ENCODE results near the gene MED12L. TPM values are rescaled to one million over a fixed set of nuclear protein-coding genes. Genes with fewer than 3 reads are reported as not detected.
"Not testable (repeated sequence)": the region's sequence is repeated elsewhere in the genome, so short reads cannot be mapped to it uniquely, and the experiment has no call there.

MED12L gene
- polyA plus RNA-seq, 1 of the 3 experiments (the other 2 are of a cell fraction), result 0.03 TPM

GRCh38 chr3:151230646-151231045, 145.2 kb downstream of the MED12L start:
- Histone ChIP-seq H3K4me3 (ENCODE audit: low read depth in 2 of 2, low read length in 1 of 2) (no peak overlapping the region), H3K9ac (no peak overlapping the region), H3K27me3 (ENCODE audit: insufficient read depth) (no peaks in the 10 kb centered on the region), H3K9me2 (no peaks in the 10 kb centered on the region), H3K9me3 (no peaks in the 10 kb centered on the region), H3K4me2 (no peak overlapping the region), H3F3A (replicated peaks; ENCODE audit: insufficient read depth) (no peaks in the 10 kb centered on the region), H2AFZ (ENCODE audit: low read depth) (no peak overlapping the region), H3K79me2 (ENCODE audit: insufficient read depth) (no peaks in the 10 kb centered on the region), H3K4me1 (ENCODE audit: control insufficient read depth in 1 of 2, insufficient read depth in 2 of 2, low read depth in 1 of 2, low read length in 1 of 2) (peaks cover 0 to 3% of the 10 kb centered on the region in 2 experiments; a peak in 1 of 4 replicates), H3K27ac (ENCODE audit: low read depth in 2 of 2, low read length in 1 of 2) (no peak overlapping the region), H4K20me1 (ENCODE audit: insufficient read depth) (no peaks in the 10 kb centered on the region), H3K36me3 (replicated peaks in 1 of 2; ENCODE audit: control insufficient read depth in 1 of 2, insufficient read depth in 2 of 2, low read length in 1 of 2) (no peaks in the 10 kb centered on the region)
- ChIA-PET POLR2A (no interaction called here), CTCF (interaction anchor here (1.1 to 7.4 kb wide), 2 partner anchors 48 to 52 kb away, joined by 3 to 63 read pairs; partner anchors contain the start of gene P2RY14)
- TF ChIP-seq EP300 (IDR thresholded peaks at IDR 0.05; ENCODE audit: borderline replicate concordance in 1 of 2, low read depth in 1 of 2, low read length in 1 of 2) (no peak), TAF1 (IDR thresholded peaks at IDR 0.05; ENCODE audit: borderline replicate concordance, low read depth, low read length) (no peak), YY1 (IDR thresholded peaks at IDR 0.05; ENCODE audit: low read depth) (no peak), TEAD4 (IDR thresholded peaks at IDR 0.05; ENCODE audit: borderline replicate concordance, insufficient read depth) (no peak), FOSL2 (IDR thresholded peaks at IDR 0.05; ENCODE audit: borderline replicate concordance, low read depth) (no peak), SMC3 (IDR thresholded peaks at IDR 0.05; ENCODE audit: low read depth, low read length) (no peak), PBX3 (IDR thresholded peaks at IDR 0.05) (no peak), RAD21 (IDR thresholded peaks at IDR 0.05; ENCODE audit: low read length) (no peak), GATA2 (CRISPR knock-in tag; IDR thresholded peaks at IDR 0.05) (no peak), RXRA (IDR thresholded peaks at IDR 0.05; ENCODE audit: borderline replicate concordance, low read depth) (no peak), IRF3 (IDR thresholded peaks at IDR 0.05; ENCODE audit: low read depth, low read length) (no peak), CHD2 (IDR thresholded peaks at IDR 0.05; ENCODE audit: low read length, partially characterized antibody) (no peak)
- TF ChIP-seq, protein P1, sequence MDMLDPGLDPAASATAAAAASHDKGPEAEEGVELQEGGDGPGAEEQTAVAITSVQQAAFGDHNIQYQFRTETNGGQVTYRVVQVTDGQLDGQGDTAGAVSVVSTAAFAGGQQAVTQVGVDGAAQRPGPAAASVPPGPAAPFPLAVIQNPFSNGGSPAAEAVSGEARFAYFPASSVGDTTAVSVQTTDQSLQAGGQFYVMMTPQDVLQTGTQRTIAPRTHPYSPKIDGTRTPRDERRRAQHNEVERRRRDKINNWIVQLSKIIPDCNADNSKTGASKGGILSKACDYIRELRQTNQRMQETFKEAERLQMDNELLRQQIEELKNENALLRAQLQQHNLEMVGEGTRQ (IDR thresholded peaks at IDR 0.05; ENCODE audit: borderline replicate concordance, low read depth, low read length), result no peak
- TF ChIP-seq, protein P2, sequence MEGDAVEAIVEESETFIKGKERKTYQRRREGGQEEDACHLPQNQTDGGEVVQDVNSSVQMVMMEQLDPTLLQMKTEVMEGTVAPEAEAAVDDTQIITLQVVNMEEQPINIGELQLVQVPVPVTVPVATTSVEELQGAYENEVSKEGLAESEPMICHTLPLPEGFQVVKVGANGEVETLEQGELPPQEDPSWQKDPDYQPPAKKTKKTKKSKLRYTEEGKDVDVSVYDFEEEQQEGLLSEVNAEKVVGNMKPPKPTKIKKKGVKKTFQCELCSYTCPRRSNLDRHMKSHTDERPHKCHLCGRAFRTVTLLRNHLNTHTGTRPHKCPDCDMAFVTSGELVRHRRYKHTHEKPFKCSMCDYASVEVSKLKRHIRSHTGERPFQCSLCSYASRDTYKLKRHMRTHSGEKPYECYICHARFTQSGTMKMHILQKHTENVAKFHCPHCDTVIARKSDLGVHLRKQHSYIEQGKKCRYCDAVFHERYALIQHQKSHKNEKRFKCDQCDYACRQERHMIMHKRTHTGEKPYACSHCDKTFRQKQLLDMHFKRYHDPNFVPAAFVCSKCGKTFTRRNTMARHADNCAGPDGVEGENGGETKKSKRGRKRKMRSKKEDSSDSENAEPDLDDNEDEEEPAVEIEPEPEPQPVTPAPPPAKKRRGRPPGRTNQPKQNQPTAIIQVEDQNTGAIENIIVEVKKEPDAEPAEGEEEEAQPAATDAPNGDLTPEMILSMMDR (IDR thresholded peaks at IDR 0.05), result no peak
- TF ChIP-seq, protein P3, sequence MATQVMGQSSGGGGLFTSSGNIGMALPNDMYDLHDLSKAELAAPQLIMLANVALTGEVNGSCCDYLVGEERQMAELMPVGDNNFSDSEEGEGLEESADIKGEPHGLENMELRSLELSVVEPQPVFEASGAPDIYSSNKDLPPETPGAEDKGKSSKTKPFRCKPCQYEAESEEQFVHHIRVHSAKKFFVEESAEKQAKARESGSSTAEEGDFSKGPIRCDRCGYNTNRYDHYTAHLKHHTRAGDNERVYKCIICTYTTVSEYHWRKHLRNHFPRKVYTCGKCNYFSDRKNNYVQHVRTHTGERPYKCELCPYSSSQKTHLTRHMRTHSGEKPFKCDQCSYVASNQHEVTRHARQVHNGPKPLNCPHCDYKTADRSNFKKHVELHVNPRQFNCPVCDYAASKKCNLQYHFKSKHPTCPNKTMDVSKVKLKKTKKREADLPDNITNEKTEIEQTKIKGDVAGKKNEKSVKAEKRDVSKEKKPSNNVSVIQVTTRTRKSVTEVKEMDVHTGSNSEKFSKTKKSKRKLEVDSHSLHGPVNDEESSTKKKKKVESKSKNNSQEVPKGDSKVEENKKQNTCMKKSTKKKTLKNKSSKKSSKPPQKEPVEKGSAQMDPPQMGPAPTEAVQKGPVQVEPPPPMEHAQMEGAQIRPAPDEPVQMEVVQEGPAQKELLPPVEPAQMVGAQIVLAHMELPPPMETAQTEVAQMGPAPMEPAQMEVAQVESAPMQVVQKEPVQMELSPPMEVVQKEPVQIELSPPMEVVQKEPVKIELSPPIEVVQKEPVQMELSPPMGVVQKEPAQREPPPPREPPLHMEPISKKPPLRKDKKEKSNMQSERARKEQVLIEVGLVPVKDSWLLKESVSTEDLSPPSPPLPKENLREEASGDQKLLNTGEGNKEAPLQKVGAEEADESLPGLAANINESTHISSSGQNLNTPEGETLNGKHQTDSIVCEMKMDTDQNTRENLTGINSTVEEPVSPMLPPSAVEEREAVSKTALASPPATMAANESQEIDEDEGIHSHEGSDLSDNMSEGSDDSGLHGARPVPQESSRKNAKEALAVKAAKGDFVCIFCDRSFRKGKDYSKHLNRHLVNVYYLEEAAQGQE (IDR thresholded peaks at IDR 0.05; ENCODE audit: low read depth, low read length), result no peak
- 40% methylated on average over 4 of the region's 4 CpGs for WGBS (ENCODE audit: low lambda C conversion rate)
- DNase-seq, result no peak

DNA sequence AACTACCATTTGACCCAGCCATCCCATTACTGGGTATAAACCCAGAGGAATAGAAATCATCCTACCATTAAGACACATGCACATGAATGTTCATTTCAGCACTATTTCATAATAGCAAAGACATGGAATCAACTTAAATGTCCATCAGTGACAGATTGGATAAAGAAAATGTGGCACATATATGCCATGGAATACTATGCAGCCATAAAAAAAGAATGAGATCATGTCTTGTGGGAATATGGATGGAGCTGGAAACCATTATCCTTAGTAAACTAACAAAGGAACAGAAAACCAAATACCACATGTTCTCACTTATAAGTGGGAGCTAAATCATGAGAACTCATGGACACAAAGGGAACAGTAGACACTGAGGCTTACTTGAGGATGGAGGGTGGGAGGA, 146.9 kb downstream of the MED12L start:
- H3F3A ChIP-seq (replicated peaks; ENCODE audit: insufficient read depth); H4K20me1 ChIP-seq (ENCODE audit: insufficient read depth); H3K4me1 ChIP-seq (ENCODE audit: control insufficient read depth in 1 of 2, insufficient read depth in 2 of 2, low read depth in 1 of 2, low read length in 1 of 2); H3K9me2 ChIP-seq; H2AFZ ChIP-seq (ENCODE audit: low read depth); H3K36me3 ChIP-seq (replicated peaks in 1 of 2; ENCODE audit: control insufficient read depth in 1 of 2, insufficient read depth in 2 of 2, low read length in 1 of 2); H3K4me3 ChIP-seq (ENCODE audit: low read depth in 2 of 2, low read length in 1 of 2); H3K9me3 ChIP-seq; POLR2A ChIA-PET; H3K27ac ChIP-seq (ENCODE audit: low read depth in 2 of 2, low read length in 1 of 2); H3K4me2 ChIP-seq; H3K27me3 ChIP-seq (ENCODE audit: insufficient read depth); DNase-seq; H3K9ac ChIP-seq; H3K79me2 ChIP-seq (ENCODE audit: insufficient read depth): not testable (repeated sequence)
- CTCF ChIA-PET, result interaction anchor here (0.9 to 1.9 kb wide), 6 partner anchors 23 to 606 kb away, joined by 3 to 6 read pairs (median 3); no protein-coding TSS in a partner anchor

Data from SK-N-SH (cell line).